GM18517 (cell line): ENCODE measurements around the gene MMP14.
"Not testable (repeated sequence)": the region's sequence is repeated elsewhere in the genome, so short reads cannot be mapped to it uniquely, and the experiment has no call there.

ENCODE experiments used
- ATAC-seq: cut with Tn5 transposase; IDR thresholded peaks from one replicate; pipeline ENCODE4 v1.9.1; 2021; ENCODE audit warnings: mild to moderate bottlenecking, moderate library complexity; ENCODE audit not compliant: unreplicated experiment

Gene MMP14

GRCh38 chr14:22841769-22842168 lies 5.4 kb downstream of the MMP14 start:
- no peak for ATAC-seq

- ATAC-seq = no peak
Observed at GRCh38 chr14:22842211-22843122, 6.1 kb downstream of the MMP14 start.

- ATAC-seq = no peak
Observed at GRCh38 chr14:22843123-22843925, 6.9 kb downstream of the MMP14 start.

- no peak for ATAC-seq
Observed at GRCh38 chr14:22844221-22845102, 8.1 kb downstream of the MMP14 start.

- no peak for ATAC-seq
Observed at GRCh38 chr14:22845103-22845394, 8.7 kb downstream of the MMP14 start.

- no peak for ATAC-seq
Observed at GRCh38 chr14:22845821-22846625, 9.6 kb downstream of the MMP14 start.

GRCh38 chr14:22846811-22847307 lies 10.5 kb downstream of the MMP14 start:
- ATAC-seq = no peak

GRCh38 chr14:22847661-22848341 lies 11.4 kb downstream of the MMP14 start:
- no peak for ATAC-seq

- ATAC-seq = no peak
Observed at GRCh38 chr14:22848351-22849164, 12.2 kb downstream of the MMP14 start.

GRCh38 chr14:22849212-22849819 lies 12.9 kb downstream of the MMP14 start:
- ATAC-seq = no peak

- no peak for ATAC-seq
Observed at GRCh38 chr14:22850944-22851764, 14.8 kb downstream of the MMP14 start.

GRCh38 chr14:22852178-22852577 lies 15.8 kb downstream of the MMP14 start:
- ATAC-seq = not testable (repeated sequence)

- ATAC-seq = no peak
Observed at GRCh38 chr14:22852599-22852939, 16.2 kb downstream of the MMP14 start.

GRCh38 chr14:22852940-22853767 lies 16.8 kb downstream of the MMP14 start:
- peak; percentile 63 for ATAC-seq

GRCh38 chr14:22854296-22854695 lies 17.9 kb downstream of the MMP14 start:
- ATAC-seq = not testable (repeated sequence)

GRCh38 chr14:22854963-22855724 lies 18.8 kb downstream of the MMP14 start:
- ATAC-seq = no peak
